ENCODE data around the gene CFTR.

- TF ChIP-seq CTCF (IDR thresholded peaks at IDR 0.05) (no peak), EZH2 (IDR thresholded peaks at IDR 0.05) (no peak)
Measured at GRCh38 chr7:117489911-117490310, 10.1 kb downstream of the CFTR start.

Measured in neural progenitor cell (in vitro differentiated cells).